Measurements from ENCODE around the gene N4BP3.

GRCh38 chr5:178068293-178068692, 45.0 kb upstream of the N4BP3 start:
- TF ChIP-seq CTCF (IDR thresholded peaks at IDR 0.05; ENCODE audit: low read depth, low read length) (no peak), MAX (IDR thresholded peaks at IDR 0.05; ENCODE audit: low read depth, low read length) (no peak), POLR2A (IDR thresholded peaks at IDR 0.05; ENCODE audit: extremely low read depth, insufficient read length) (no peak), MYC (IDR thresholded peaks at IDR 0.05; ENCODE audit: low read depth, low read length) (no peak)

Data from NB4 (cell line).